ENCODE measurements around the gene DAPK1. TPM values are rescaled to one million over a fixed set of nuclear protein-coding genes. Genes with fewer than 3 reads are reported as not detected.

Gene DAPK1
- total and polyA plus RNA-seq, 10 of the 15 experiments (the other 5 are each of a cell fraction or from before 2014, with no cell fraction given), result 8.2 to 94.7 (median 51.6) TPM

DNA sequence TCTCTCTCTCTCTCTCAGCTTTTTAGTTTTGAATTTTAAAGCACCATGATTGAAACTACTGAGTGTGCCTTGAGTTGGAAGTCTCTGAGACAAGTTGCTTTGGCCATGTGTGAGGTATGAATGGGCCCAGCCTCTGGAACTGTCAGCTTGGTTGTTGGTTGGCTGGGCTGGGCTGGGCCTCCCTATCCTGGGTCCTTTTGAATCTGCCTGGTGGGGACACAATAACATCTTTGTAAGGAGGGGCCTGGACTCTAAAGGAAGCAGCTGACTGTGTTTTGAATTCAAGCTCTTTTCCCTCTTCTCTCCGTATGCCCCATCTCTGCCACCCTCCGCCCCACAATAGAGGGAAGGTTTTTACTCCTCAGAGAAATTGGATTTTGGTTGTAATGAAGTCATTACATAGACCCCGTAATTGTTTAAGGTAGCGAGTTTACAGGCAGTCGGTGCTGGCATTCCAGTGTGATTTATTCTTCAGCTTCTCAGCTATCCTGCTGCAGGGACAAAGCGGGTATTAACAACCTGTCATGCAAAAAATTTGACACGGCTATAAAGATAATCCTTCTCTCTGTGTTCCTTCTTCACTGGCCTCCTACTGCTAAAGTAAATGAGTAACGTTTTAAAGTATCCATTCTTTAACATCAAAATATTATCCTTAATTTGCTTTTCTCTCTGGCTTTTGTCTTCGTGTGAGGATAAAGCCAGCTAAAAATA lies 105.4 kb downstream of the DAPK1 start:
- no peak for ATAC-seq
- POLR2A ChIA-PET, result interaction anchor here (0.6 kb wide), 1 partner anchor 807 kb away, joined by 6 read pairs; no protein-coding TSS in a partner anchor
- H3K4me1 ChIP-seq (ENCODE audit: control insufficient read depth, insufficient read depth, low read length), result peaks cover 9% of the 10 kb centered on the region; the same call in 1 of the 2 replicates
- no peaks in the 10 kb centered on the region for H3K27me3 ChIP-seq (replicated peaks in 1 of 2; ENCODE audit: control insufficient read depth in 2 of 2, insufficient read depth in 2 of 2, low read length in 1 of 2)
- in situ Hi-C loops (cut with MboI) (no loop called here), intact Hi-C loops (cut with micrococcal nuclease; ENCODE audit: unreplicated experiment) (no loop called here)
- no peak overlapping the region for H3K4me3 ChIP-seq
- H3K27ac ChIP-seq (ENCODE audit: control insufficient read depth, insufficient read depth), result no peak overlapping the region
- no peak for DNase-seq (ENCODE audit: low read depth, low spot score)
- no peak for FAIRE-seq
- WGBS (ENCODE audit: insufficient coverage, insufficient replicate concordance, low lambda C conversion rate, missing lambda C conversion rate), result 68% methylated on average over 9 of the region's 9 CpGs
- SMC1A ChIA-PET (ENCODE audit: uncharacterized antibody, unreplicated experiment), result interaction anchor here (0.6 to 1.2 kb wide), 2 partner anchors 11 to 33 kb away, joined by 3 to 5 read pairs; no protein-coding TSS in a partner anchor
- RAD21 ChIA-PET (ENCODE audit: unreplicated experiment), result interaction anchor here (2.8 kb wide), 1 partner anchor 22 kb away, joined by 12 read pairs; no protein-coding TSS in a partner anchor
- no peaks in the 10 kb centered on the region for H4K20me1 ChIP-seq (ENCODE audit: control insufficient read depth, insufficient read depth)
- peaks cover 9% of the 10 kb centered on the region for H3K9me3 ChIP-seq (replicated peaks; ENCODE audit: control insufficient read depth, insufficient read depth, low read length)
- H2AFZ ChIP-seq (ENCODE audit: control insufficient read depth, low read depth, low read length), result no peak overlapping the region
- H3K36me3 ChIP-seq (ENCODE audit: control insufficient read depth in 2 of 2, insufficient read depth in 2 of 2, low read length in 1 of 2), result peaks cover 4 to 7% of the 10 kb centered on the region in 2 experiments; a peak in 2 of 4 replicates
- no peak overlapping the region for H3K4me2 ChIP-seq (ENCODE audit: control insufficient read depth, insufficient read depth)
- CTCF ChIA-PET, result no interaction called here
- BruUV-seq (replicated peaks), result no TSS peak
- H3K79me2 ChIP-seq (ENCODE audit: control insufficient read depth, insufficient read depth, low read length), result no peaks in the 10 kb centered on the region
- no peak overlapping the region for H3K9ac ChIP-seq (ENCODE audit: control insufficient read depth, insufficient read depth, low read length)
- TF ChIP-seq ASH2L (IDR thresholded peaks at IDR 0.05; ENCODE audit: borderline replicate concordance, low read depth), result no peak
- TF ChIP-seq SMAD5 (IDR thresholded peaks at IDR 0.05; ENCODE audit: low read depth), result no peak
- no peak for TF ChIP-seq JUNB (IDR thresholded peaks at IDR 0.05)
- no peak for TF ChIP-seq ZNF384 (IDR thresholded peaks at IDR 0.05; ENCODE audit: borderline replicate concordance, low read depth, low read length)
- TF ChIP-seq SMARCA5 (IDR thresholded peaks at IDR 0.05), result no peak
- TF ChIP-seq MTA2 (IDR thresholded peaks at IDR 0.05; ENCODE audit: low read depth), result no peak
- TF ChIP-seq CUX1 (IDR thresholded peaks at IDR 0.05; ENCODE audit: insufficient replicate concordance, low read depth, low read length), result no peak
- no peak for TF ChIP-seq MYC (IDR thresholded peaks at IDR 0.05; ENCODE audit: insufficient read depth, insufficient read length, insufficient replicate concordance, low read length, severe bottlenecking)
- TF ChIP-seq SPI1 (IDR thresholded peaks at IDR 0.05; ENCODE audit: borderline replicate concordance, insufficient read depth, low read depth, low read length), result no peak
- no peak for TF ChIP-seq GATAD2B (conservative IDR thresholded peaks at IDR 0.05; ENCODE audit: low read depth)
- TF ChIP-seq JUND (IDR thresholded peaks at IDR 0.05; ENCODE audit: low read depth, low read length), result no peak
- TF ChIP-seq, protein P1, sequence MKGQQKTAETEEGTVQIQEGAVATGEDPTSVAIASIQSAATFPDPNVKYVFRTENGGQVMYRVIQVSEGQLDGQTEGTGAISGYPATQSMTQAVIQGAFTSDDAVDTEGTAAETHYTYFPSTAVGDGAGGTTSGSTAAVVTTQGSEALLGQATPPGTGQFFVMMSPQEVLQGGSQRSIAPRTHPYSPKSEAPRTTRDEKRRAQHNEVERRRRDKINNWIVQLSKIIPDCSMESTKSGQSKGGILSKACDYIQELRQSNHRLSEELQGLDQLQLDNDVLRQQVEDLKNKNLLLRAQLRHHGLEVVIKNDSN (IDR thresholded peaks at IDR 0.05; ENCODE audit: borderline replicate concordance, extremely low read length, insufficient read depth, low read depth, low read length), result no peak
- no peak for TF ChIP-seq FOS (IDR thresholded peaks at IDR 0.05; ENCODE audit: borderline replicate concordance, extremely low read depth, insufficient read length)
- no peak for TF ChIP-seq NKRF (conservative IDR thresholded peaks at IDR 0.05)
- no peak for TF ChIP-seq TAF1 (IDR thresholded peaks at IDR 0.05; ENCODE audit: borderline replicate concordance, low read depth, low read length)
- TF ChIP-seq CREB1 (IDR thresholded peaks at IDR 0.05; ENCODE audit: low read depth), result no peak
